HEK293 (cell line): Measurements from ENCODE around the gene ZNF775.

Experiments used
- CTCF ChIP-seq: fragments of 450-650 bp; formaldehyde crosslinking; IDR thresholded peaks from 2 replicates; pipeline ENCODE4 v1.5.1; 2016; ENCODE audit warnings: missing biosample characterization, missing genetic modification characterization
- ELK4 ChIP-seq: IDR thresholded peaks from 2 replicates; pipeline ENCODE4 v1.6.1; 2011; ENCODE audit warnings: mild to moderate bottlenecking, low read depth, low read length, borderline replicate concordance
- HOXC10 ChIP-seq: sonication (generic); formaldehyde crosslinking; IDR thresholded peaks from 2 replicates; pipeline ENCODE4 v1.8.1; 2023; ENCODE audit warnings: mild to moderate bottlenecking, missing genetic modification reagents
- MYNN ChIP-seq: fragments of 450-650 bp; formaldehyde crosslinking; IDR thresholded peaks from 2 replicates; pipeline ENCODE4 v1.5.1; 2016; ENCODE audit warnings: missing biosample characterization, missing genetic modification characterization, borderline replicate concordance
- ZBTB49 ChIP-seq: fragments of 450-650 bp; formaldehyde crosslinking; IDR thresholded peaks from 2 replicates; pipeline ENCODE4 v1.5.1; 2016; ENCODE audit warnings: missing biosample characterization, missing genetic modification characterization, low read depth
- ZBTB7A ChIP-seq: fragments of 450-650 bp; formaldehyde crosslinking; IDR thresholded peaks from 2 replicates; pipeline ENCODE4 v1.5.1; 2016; ENCODE audit warnings: low read depth, missing biosample characterization, missing genetic modification characterization
- ZBTB8A ChIP-seq: fragments of 450-650 bp; formaldehyde crosslinking; IDR thresholded peaks from 2 replicates; pipeline ENCODE4 v1.5.1; 2016; ENCODE audit warnings: missing biosample characterization, missing genetic modification characterization
- ZFP37 ChIP-seq: fragments of 450-650 bp; formaldehyde crosslinking; IDR thresholded peaks from 2 replicates; pipeline ENCODE4 v1.5.1; 2016; ENCODE audit warnings: missing biosample characterization, missing genetic modification characterization
- ZNF114 ChIP-seq: fragments of 450-650 bp; formaldehyde crosslinking; IDR thresholded peaks from 2 replicates; pipeline ENCODE4 v1.5.0; 2017; ENCODE audit warnings: missing biosample characterization, missing genetic modification characterization
- ZNF16 ChIP-seq: fragments of 450-650 bp; formaldehyde crosslinking; IDR thresholded peaks from 2 replicates; pipeline ENCODE4 v1.5.1; 2016; ENCODE audit warnings: low read depth, missing biosample characterization, missing genetic modification characterization
- ZNF274 ChIP-seq, 2 experiments: fragments of 200-500 bp in 1 of 2; fragments of 450-650 bp in 1 of 2; sonication (Bioruptor generic) in 1 of 2; formaldehyde crosslinking in 1 of 2; IDR thresholded peaks; 2 replicates each; pipeline versions ENCODE4 v1.5.1 to v1.6.1; 2014 to 2016; ENCODE audit warnings: borderline replicate concordance in 1 of 2, inconsistent platforms in 1 of 2, low read length in 1 of 2, missing biosample characterization in 1 of 2, missing genetic modification characterization in 1 of 2
- ZNF426 ChIP-seq: fragments of 450-650 bp; formaldehyde crosslinking; IDR thresholded peaks from 2 replicates; pipeline ENCODE4 v1.5.1; 2017; ENCODE audit warnings: missing biosample characterization, missing genetic modification characterization, mild to moderate bottlenecking, inconsistent platforms, moderate library complexity
- ZNF549 ChIP-seq: fragments of 450-650 bp; IDR thresholded peaks from 2 replicates; pipeline ENCODE4 v1.5.1; 2018; ENCODE audit warnings: missing biosample characterization, missing genetic modification characterization, mild to moderate bottlenecking, inconsistent platforms, moderate library complexity
- ZNF830 ChIP-seq: fragments of 450-650 bp; IDR thresholded peaks from 2 replicates; pipeline ENCODE4 v1.5.0; 2018; ENCODE audit warnings: missing biosample characterization, missing genetic modification characterization, low read depth, mild to moderate bottlenecking, moderate library complexity

GRCh38 chr7:150358988-150359621 lies 20.0 kb upstream of the ZNF775 start:
- TF ChIP-seq MYNN (tag by site-specific recombination) (no peak), ELK4 (no peak), ZFP37 (tag by site-specific recombination) (no peak), ZNF114 (tag by site-specific recombination) (no peak), ZBTB8A (tag by site-specific recombination) (no peak), CTCF (tag by site-specific recombination) (no peak), HOXC10 (CRISPR knock-in tag) (no peak), ZNF830 (tag by site-specific recombination) (no peak), ZBTB7A (tag by site-specific recombination) (no peak), ZNF426 (no peak), ZNF549 (tag by site-specific recombination) (no peak), ZBTB49 (tag by site-specific recombination) (no peak), ZNF274 (IDR thresholded peaks at IDR 0.05; ENCODE audit: low read length) (no peak), ZNF274 (tag by site-specific recombination; IDR thresholded peaks at IDR 0.05; ENCODE audit: borderline replicate concordance) (no peak), ZNF16 (tag by site-specific recombination) (no peak)
